ENCODE data around the gene STAG1.

GRCh38 chr3:136790786-136791185 lies 38.6 kb upstream of the STAG1 start:
- TF ChIP-seq CTCF (IDR thresholded peaks at IDR 0.05; ENCODE audit: low read depth, low read length, missing input control) (no peak), FOXA1 (IDR thresholded peaks at IDR 0.05) (no peak), FOXA2 (IDR thresholded peaks at IDR 0.05) (no peak), GABPA (IDR thresholded peaks at IDR 0.05 in 1 of 2, conservative IDR thresholded peaks at IDR 0.05 in 1 of 2) (no peak), YY1 (IDR thresholded peaks at IDR 0.05) (no peak), MAX (IDR thresholded peaks at IDR 0.05) (no peak), RAD21 (IDR thresholded peaks at IDR 0.05) (no peak), NR2F2 (IDR thresholded peaks at IDR 0.05) (no peak), TAF1 (conservative IDR thresholded peaks at IDR 0.05) (no peak), JUND (IDR thresholded peaks at IDR 0.05) (no peak)
- TF ChIP-seq, protein P1, sequence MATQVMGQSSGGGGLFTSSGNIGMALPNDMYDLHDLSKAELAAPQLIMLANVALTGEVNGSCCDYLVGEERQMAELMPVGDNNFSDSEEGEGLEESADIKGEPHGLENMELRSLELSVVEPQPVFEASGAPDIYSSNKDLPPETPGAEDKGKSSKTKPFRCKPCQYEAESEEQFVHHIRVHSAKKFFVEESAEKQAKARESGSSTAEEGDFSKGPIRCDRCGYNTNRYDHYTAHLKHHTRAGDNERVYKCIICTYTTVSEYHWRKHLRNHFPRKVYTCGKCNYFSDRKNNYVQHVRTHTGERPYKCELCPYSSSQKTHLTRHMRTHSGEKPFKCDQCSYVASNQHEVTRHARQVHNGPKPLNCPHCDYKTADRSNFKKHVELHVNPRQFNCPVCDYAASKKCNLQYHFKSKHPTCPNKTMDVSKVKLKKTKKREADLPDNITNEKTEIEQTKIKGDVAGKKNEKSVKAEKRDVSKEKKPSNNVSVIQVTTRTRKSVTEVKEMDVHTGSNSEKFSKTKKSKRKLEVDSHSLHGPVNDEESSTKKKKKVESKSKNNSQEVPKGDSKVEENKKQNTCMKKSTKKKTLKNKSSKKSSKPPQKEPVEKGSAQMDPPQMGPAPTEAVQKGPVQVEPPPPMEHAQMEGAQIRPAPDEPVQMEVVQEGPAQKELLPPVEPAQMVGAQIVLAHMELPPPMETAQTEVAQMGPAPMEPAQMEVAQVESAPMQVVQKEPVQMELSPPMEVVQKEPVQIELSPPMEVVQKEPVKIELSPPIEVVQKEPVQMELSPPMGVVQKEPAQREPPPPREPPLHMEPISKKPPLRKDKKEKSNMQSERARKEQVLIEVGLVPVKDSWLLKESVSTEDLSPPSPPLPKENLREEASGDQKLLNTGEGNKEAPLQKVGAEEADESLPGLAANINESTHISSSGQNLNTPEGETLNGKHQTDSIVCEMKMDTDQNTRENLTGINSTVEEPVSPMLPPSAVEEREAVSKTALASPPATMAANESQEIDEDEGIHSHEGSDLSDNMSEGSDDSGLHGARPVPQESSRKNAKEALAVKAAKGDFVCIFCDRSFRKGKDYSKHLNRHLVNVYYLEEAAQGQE (IDR thresholded peaks at IDR 0.05): no peak
- TF ChIP-seq, protein P2, sequence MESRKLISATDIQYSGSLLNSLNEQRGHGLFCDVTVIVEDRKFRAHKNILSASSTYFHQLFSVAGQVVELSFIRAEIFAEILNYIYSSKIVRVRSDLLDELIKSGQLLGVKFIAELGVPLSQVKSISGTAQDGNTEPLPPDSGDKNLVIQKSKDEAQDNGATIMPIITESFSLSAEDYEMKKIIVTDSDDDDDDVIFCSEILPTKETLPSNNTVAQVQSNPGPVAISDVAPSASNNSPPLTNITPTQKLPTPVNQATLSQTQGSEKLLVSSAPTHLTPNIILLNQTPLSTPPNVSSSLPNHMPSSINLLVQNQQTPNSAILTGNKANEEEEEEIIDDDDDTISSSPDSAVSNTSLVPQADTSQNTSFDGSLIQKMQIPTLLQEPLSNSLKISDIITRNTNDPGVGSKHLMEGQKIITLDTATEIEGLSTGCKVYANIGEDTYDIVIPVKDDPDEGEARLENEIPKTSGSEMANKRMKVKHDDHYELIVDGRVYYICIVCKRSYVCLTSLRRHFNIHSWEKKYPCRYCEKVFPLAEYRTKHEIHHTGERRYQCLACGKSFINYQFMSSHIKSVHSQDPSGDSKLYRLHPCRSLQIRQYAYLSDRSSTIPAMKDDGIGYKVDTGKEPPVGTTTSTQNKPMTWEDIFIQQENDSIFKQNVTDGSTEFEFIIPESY (IDR thresholded peaks at IDR 0.05): no peak
- TF ChIP-seq, protein P3, sequence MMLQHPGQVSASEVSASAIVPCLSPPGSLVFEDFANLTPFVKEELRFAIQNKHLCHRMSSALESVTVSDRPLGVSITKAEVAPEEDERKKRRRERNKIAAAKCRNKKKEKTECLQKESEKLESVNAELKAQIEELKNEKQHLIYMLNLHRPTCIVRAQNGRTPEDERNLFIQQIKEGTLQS (IDR thresholded peaks at IDR 0.05): no peak
